A673 (cell line): ENCODE results near the gene PREX1. TPM values are rescaled to one million over a fixed set of nuclear protein-coding genes. Genes with fewer than 3 reads are reported as not detected.

ENCODE experiments used
- BruUV-seq: library from RNA; stranded (reverse); fragments of 400-500 nt; replicated peaks from 2 replicates; lab custom pipeline; 2021; lab: Mats Ljungman, UMichigan
- CTCF ChIA-PET: fragments of 300-600 bp; sonication (Branson Sonifier 250); formaldehyde crosslinking; loops from one replicate; lab custom pipeline; 2022; ENCODE audit warnings: antibody characterized with exemption; lab: Charles Lee
- POLR2A ChIA-PET: fragments of 300-600 bp; sonication (Branson Sonifier 250); formaldehyde crosslinking; loops from one replicate; lab custom pipeline; 2022; ENCODE audit warnings: antibody characterized with exemption; ENCODE audit not compliant: low non-redundant PET; lab: Charles Lee
- DNase-seq: peaks from one replicate; pipeline ENCODE4 v3.0.0-alpha.2; 2015; ENCODE audit warnings: low spot score
- H3K27ac ChIP-seq: fragments of 200-600 bp; sonication (generic); 2 replicates; pipeline ENCODE4 v1.5.1; 2016; ENCODE audit warnings: mixed run types, low read depth, mild to moderate bottlenecking, mixed read lengths, antibody characterized with exemption, low read length; ENCODE audit not compliant: poor library complexity, severe bottlenecking
- H3K27me3 ChIP-seq: fragments of 200-600 bp; sonication (generic); replicated peaks from 2 replicates; pipeline ENCODE4 v1.6.1; 2017; ENCODE audit warnings: mixed run types, low read depth, mild to moderate bottlenecking, mixed read lengths, antibody characterized with exemption, low read length; ENCODE audit not compliant: insufficient read depth, poor library complexity
- H3K36me3 ChIP-seq: fragments of 200-600 bp; sonication (generic); 2 replicates; pipeline ENCODE4 v1.6.1; 2016; ENCODE audit warnings: mixed run types, mild to moderate bottlenecking, mixed read lengths, antibody characterized with exemption, low read length; ENCODE audit not compliant: insufficient read depth, poor library complexity, severe bottlenecking
- H3K4me1 ChIP-seq: fragments of 200-600 bp; sonication (generic); 2 replicates; pipeline ENCODE4 v1.6.1; 2017; ENCODE audit warnings: mixed run types, mild to moderate bottlenecking, mixed read lengths, antibody characterized with exemption, low read length; ENCODE audit not compliant: insufficient read depth, poor library complexity, severe bottlenecking
- H3K4me3 ChIP-seq: fragments of 200-600 bp; sonication (generic); 2 replicates; pipeline ENCODE4 v1.5.1; 2016; ENCODE audit warnings: low read depth, mixed run types, mild to moderate bottlenecking, mixed read lengths, low read length; ENCODE audit not compliant: poor library complexity, severe bottlenecking
- H3K9me3 ChIP-seq: fragments of 200-600 bp; sonication (generic); 2 replicates; pipeline ENCODE4 v1.6.1; 2016; ENCODE audit warnings: mixed run types, low read depth, mild to moderate bottlenecking, mixed read lengths, antibody characterized with exemption, low read length; ENCODE audit not compliant: poor library complexity, severe bottlenecking
- CTCF ChIP-seq: fragments of 300-800, 200-600 bp; sonication (generic); conservative IDR thresholded peaks from 2 replicates; pipeline ENCODE4 v1.5.1; 2017; ENCODE audit warnings: low read depth, mild to moderate bottlenecking, antibody characterized with exemption, low read length, moderate library complexity, mixed read lengths
- EZH2 ChIP-seq: fragments of 200-600 bp; sonication (generic); IDR thresholded peaks from 2 replicates; pipeline ENCODE4 v1.6.1; 2017; ENCODE audit warnings: borderline replicate concordance, low read depth, mild to moderate bottlenecking, mixed read lengths, antibody characterized with exemption, low read length; ENCODE audit not compliant: poor library complexity, severe bottlenecking
- intact Hi-C: fragments of 100-400 bp; cut with micrococcal nuclease; formaldehyde crosslinking; loops from one replicate; pipeline ENCODE4 v1.10.0; 2022; ENCODE audit not compliant: unreplicated experiment
- total RNA-seq: library from RNA; stranded (reverse); gene quantifications from 2 replicates; pipeline ENCODE4 v1.2.3, GENCODE V29; 2021

Gene PREX1
- total RNA-seq, 1 experiment from 2014 or later = 145 TPM

GRCh38 chr20:48674461-48674860 lies 153.3 kb downstream of the PREX1 start:
- Histone ChIP-seq H3K4me3 (no peak overlapping the region), H3K36me3 (peaks cover 82% of the 10 kb centered on the region), H3K27ac (no peak overlapping the region), H3K4me1 (no peaks in the 10 kb centered on the region), H3K9me3 (no peaks in the 10 kb centered on the region), H3K27me3 (no peaks in the 10 kb centered on the region)
- TF ChIP-seq EZH2 = no peak
- TF ChIP-seq CTCF = no peak
- ChIA-PET POLR2A (no interaction called here), CTCF (no interaction called here)
- intact Hi-C loops = no loop called here
- no peak for DNase-seq
- no TSS peak for BruUV-seq

GRCh38 chr20:48673507-48673906 lies 154.3 kb downstream of the PREX1 start:
- peaks cover 81% of the 10 kb centered on the region for H3K36me3 ChIP-seq
- no peak overlapping the region for H3K4me3 ChIP-seq
- ChIA-PET POLR2A (interaction anchor here (0.9 kb wide), 1 partner anchor 14 kb away, joined by 3 read pairs; no protein-coding TSS in a partner anchor), CTCF (no interaction called here)
- no peaks in the 10 kb centered on the region for H3K4me1 ChIP-seq
- no peak for DNase-seq
- H3K27ac ChIP-seq = peak overlapping the region; percentile 52
- intact Hi-C loops = no loop called here
- no peaks in the 10 kb centered on the region for H3K9me3 ChIP-seq
- H3K27me3 ChIP-seq = no peaks in the 10 kb centered on the region
- TF ChIP-seq CTCF (no peak), EZH2 (no peak)
- no TSS peak for BruUV-seq

- POLR2A ChIA-PET = interaction anchor here (0.6 kb wide), 1 partner anchor 54 kb away, joined by 7 read pairs; no protein-coding TSS in a partner anchor
- Histone ChIP-seq H3K9me3 (peaks cover under 1% of the 10 kb centered on the region), H3K27me3 (no peaks in the 10 kb centered on the region), H3K4me1 (no peaks in the 10 kb centered on the region), H3K4me3 (no peak overlapping the region), H3K36me3 (peaks cover 81% of the 10 kb centered on the region), H3K27ac (no peak overlapping the region)
- intact Hi-C loops = no loop called here
- CTCF ChIA-PET = no interaction called here
- BruUV-seq = no TSS peak
- no peak for DNase-seq
- TF ChIP-seq CTCF (no peak), EZH2 (no peak)
These were observed 155.5 kb downstream of the PREX1 start for GRCh38 chr20:48672324-48672723.
